Fibroblast of the conjunctiva (primary cell): ENCODE results near the gene SAMD15.
A peak's percentile ranks its signal among the peaks of the same experiment; 100 is the strongest.
"Not testable (repeated sequence)": the region's sequence is repeated elsewhere in the genome, so short reads cannot be mapped to it uniquely, and the experiment has no call there.

Source experiments
- DNase-seq: peaks from one replicate; pipeline ENCODE4 v3.0.0-alpha.2; 2010; ENCODE audit warnings: low read depth

Gene SAMD15

GRCh38 chr14:77376771-77377501 lies at the start of gene SAMD15, which contains the start of gene TMED8:
Gene SAMD15, plus strand, starts transcription at chr14:77377379. Its CDS starts 40 bp downstream, at chr14:77377419.
Gene TMED8, minus strand, starts transcription at chr14:77377094. Its CDS starts 41 bp downstream, at chr14:77377053.
- DNase-seq = peak; percentile 59

DNA sequence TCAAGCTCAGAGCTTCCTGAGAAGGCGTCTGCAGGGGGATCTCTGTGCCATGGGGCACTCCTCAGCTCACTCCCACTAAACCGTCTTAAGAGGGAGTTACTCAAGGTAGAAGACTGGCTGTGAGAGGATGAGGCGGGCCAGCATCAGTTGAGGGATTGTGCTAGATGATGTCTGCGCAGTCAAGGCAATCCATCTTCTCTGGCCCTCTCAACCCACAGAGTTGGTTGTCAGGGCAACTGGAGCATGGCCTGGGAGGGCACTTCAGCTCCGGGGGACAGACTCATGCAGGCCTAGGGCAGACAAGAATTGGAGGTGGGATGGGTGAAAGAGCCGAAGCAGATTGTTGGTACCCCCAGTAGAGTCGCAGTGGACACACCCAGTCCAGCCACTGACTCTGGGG lies 47.3 kb upstream of the SAMD15 start:
- no peak for DNase-seq

DNA sequence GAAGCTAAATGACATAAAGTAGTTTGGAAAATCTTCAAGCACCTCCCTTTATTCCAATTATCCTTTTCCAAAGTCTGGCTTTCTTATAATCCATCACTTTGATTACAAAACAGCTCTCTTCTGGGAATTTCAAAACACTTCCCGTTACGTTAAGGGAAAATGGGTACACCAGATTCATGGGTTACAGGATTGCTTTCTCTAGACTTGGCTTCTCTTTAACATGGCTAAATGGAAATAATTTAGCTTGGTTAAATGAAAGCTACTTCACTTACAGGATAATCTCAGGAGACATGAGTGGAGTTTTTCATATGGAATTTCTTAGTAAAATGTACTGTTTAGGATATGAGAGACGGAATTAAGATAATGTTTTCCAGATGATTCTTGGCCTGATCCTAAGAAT lies 41.6 kb upstream of the SAMD15 start:
- no peak for DNase-seq

DNA sequence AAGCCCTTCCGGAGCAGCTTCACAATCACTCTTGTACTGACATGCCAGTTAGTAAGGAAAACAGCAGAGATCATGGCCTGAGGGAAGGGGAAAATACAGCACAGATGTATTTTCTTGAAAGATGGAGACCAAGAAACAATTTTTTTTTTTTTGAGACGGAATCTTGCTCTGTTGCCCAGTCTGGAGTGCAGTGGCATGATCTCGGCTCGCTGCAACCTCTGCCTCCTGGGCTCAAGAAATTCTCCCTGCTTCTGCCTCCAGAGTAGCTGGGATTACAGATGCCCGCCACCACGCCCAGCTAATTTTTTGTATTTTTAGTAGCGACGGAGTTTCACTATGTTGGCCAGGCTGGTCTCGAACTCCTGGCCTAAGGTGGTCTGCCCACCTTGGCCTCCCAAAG lies 39.9 kb upstream of the SAMD15 start:
- not testable (repeated sequence) for DNase-seq

DNA sequence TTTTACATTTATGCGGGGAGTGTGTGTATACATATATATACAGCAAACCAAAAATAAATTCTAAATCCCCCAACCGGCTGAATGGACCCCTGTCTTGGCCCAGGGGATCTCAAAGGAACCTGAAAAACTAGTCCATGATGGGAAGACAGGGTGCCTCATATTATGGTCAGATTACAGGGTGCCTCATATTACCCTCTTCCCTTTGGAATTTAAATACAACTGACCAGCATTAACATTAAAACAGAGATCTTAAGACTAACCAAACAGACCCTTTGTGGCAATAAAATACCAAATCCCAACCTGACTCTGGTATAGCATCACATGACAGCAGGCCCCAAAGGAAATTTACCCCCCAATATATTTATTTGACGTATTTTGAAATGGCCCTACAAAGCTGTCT lies 39.3 kb upstream of the SAMD15 start:
- no peak for DNase-seq

GRCh38 chr14:77338302-77338701 lies 38.9 kb upstream of the SAMD15 start:
- DNase-seq = no peak

- DNase-seq = peak; percentile 16
These were observed 37.8 kb upstream of the SAMD15 start for GRCh38 chr14:77339407-77339806.

GRCh38 chr14:77340389-77340788 lies 36.8 kb upstream of the SAMD15 start:
- no peak for DNase-seq

DNA sequence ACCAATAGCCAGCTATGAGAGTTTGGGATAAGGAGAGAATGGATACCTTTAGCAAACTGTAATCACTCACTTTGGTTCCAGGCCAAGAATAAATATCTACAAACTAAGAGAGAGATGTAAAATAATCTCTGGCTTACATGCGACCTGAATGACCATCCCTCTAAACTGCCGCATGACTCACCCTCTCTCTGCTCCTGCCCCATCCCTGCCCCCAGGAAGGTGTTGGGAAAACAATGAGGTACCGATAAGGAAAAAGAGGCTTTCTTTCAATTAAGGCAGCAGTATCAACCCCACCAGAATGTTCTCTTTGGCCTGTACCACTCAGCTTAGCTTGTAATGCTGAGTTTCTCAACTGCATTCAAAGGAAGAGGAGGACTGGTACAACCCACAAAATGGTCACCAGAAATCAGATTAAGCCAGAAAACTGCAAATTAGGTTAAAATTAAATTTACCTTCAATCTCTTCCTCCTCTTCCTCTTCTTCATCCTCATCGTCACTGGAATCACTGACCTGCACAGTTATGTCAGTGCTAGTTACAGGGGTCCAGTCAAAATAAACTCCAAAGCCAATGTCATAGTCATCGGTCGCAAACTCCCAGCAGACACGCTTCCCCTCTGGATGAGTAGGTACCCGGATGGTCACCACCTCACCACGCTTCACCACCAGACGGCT lies 34.3 kb upstream of the SAMD15 start:
- no peak for DNase-seq

GRCh38 chr14:77343662-77344061 lies 33.5 kb upstream of the SAMD15 start:
- no peak for DNase-seq

DNA sequence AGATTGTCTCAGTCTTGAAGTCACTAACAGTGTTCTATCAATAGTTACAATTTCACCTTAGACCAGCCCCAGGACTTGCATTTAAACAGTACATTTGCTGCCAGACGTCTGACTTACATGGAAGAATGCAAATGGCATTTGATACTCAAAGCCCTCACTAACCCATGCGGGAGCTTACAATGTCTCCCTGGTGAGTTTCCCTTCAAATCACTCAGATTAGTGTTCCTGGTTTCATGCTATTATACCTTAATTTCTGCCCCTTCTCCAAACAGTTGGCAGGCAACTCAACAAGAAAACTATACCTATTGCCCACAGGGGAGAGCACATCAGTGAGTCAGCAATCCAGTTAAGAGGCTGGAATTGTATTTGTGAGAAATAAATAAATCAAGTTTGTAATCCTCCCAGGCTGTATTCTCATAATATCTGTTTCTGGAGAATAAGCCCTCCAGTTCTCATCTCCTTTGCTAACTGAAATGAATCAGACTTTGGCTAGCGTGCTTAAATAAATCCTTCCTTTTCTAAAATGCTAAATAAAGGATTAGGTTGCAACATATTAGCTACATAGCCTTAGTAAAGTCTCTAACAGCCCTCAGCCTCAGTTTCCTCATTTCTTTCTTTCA lies 32.7 kb upstream of the SAMD15 start:
- no peak for DNase-seq

GRCh38 chr14:77346495-77346894 lies 30.7 kb upstream of the SAMD15 start:
- no peak for DNase-seq

- DNase-seq = no peak
These were observed 29.4 kb upstream of the SAMD15 start for GRCh38 chr14:77347751-77348150.

DNA sequence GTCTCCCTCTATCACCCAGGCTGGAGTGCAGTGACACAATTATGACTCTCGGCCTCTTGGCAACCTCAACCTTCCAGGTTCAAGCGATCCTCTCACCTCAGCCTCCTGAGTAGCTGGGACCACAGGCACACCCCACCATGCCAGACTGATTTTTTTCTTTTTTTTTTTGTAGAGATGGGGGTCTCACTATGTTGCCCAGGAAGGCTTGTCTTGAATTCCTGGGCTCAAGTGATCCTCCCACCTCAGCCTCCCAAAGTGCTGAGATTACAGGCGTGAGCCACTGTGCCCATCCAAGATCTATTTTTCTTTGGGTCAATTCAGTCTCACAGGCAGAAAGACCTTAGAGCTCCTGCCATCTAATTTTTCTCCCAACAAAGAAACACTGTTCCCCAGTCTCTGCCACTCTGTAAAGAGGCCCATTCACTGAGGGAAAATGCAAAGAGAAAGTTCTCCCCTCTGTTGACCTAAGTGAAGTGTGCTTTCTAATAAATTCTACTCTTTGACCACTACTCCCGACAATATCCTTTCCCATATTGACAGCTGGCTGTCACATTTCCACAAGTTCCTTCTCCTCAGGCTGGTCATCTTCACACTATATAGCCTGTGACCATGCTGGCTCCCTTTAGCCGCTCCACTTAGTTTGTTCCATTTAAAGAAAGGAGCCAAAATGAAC lies 23.6 kb upstream of the SAMD15 start:
- no peak for DNase-seq

DNA sequence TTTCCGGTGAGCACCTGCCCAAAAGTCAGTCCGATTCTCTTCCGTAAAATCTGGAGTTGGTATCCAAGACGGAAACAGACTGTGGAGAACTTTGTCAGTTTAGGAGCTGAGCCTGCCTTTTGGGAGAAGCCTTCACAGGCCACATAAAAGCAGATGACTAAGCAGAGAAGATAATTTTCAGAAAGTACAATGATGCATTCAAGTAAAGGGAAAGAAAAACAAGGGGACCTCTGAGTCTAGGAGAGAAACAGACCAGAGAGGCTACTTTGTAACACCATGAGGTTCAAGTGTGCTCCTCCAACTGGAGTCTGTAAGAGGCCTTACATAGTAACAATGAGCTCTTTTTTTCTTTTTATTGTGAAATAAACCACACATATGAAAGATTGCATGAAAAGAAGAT lies 21.4 kb upstream of the SAMD15 start:
- no peak for DNase-seq

DNA sequence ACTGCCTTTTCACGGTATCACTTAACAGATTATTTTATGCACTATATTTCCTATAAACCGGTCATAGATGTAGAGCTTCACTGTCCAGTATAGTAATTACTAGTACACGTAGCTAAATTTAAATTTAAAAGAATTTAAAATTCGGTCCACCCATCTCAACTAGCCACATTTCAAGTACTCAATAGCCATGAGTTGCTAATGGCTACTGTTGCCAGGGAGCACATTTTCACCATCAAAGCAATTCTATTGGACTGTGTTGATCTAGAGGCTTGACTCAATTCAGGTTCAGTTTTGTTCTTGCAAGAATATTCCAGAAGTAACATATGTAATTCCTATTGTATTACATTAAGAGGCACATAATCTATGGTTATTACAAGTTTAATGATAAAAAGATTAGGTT lies 20.3 kb upstream of the SAMD15 start:
- DNase-seq = no peak

DNA sequence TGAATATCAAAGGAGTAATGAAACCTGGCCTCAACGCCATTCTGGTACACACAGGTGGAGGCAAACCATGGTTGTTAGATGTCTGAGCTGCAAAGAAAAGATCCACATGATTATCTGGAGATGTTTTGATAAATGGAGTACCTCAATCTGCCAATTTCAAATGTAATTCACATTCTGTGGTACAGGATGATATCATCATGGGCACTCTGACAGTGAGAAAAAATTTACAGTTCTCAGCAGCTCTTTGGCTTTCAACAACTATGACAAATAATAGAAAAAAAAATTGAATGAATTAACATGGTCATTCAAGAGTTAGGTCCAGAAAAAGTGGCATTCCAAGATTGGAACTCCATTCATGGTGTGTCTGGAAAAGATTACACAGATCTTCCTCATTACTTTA lies 17.6 kb upstream of the SAMD15 start:
- DNase-seq = no peak

- no peak for DNase-seq
These were observed 13.0 kb upstream of the SAMD15 start for GRCh38 chr14:77364146-77364545.

GRCh38 chr14:77369285-77369684 lies 7.9 kb upstream of the SAMD15 start:
- no peak for DNase-seq

- DNase-seq = no peak
These were observed 4.8 kb upstream of the SAMD15 start for GRCh38 chr14:77372304-77372841.

- DNase-seq = no peak
These were observed 1.8 kb upstream of the SAMD15 start for GRCh38 chr14:77375164-77375950.
